Muscle layer of colon (tissue), 2 donors: ENCODE results near the gene TSPAN9.

Experiments used
- H3K27ac ChIP-seq: one replicate; pipeline ENCODE4 v1.7.0; 2013; ENCODE audit warnings: low read depth, mild to moderate bottlenecking, low read length, moderate library complexity
- H3K27me3 ChIP-seq, 2 donors: one replicate each; pipeline ENCODE4 v1.7.0; 2013; ENCODE audit warnings: low read length in 2 of 2, mild to moderate bottlenecking in 2 of 2; ENCODE audit not compliant: insufficient read depth in 2 of 2, control insufficient read depth in 1 of 2
- H3K36me3 ChIP-seq: one replicate; pipeline ENCODE4 v1.7.0; 2013; ENCODE audit warnings: mild to moderate bottlenecking, low read length; ENCODE audit not compliant: insufficient read depth
- H3K4me1 ChIP-seq: one replicate; pipeline ENCODE4 v1.7.0; 2013; ENCODE audit warnings: mild to moderate bottlenecking, low read length; ENCODE audit not compliant: insufficient read depth
- H3K4me3 ChIP-seq, 2 donors: one replicate each; pipeline ENCODE4 v1.7.0; 2013; ENCODE audit warnings: low read length in 2 of 2, low read depth in 1 of 2, mild to moderate bottlenecking in 1 of 2, moderate library complexity in 1 of 2
- H3K9ac ChIP-seq: one replicate; pipeline ENCODE4 v1.7.0; 2013; ENCODE audit warnings: low read length
- H3K9me3 ChIP-seq: one replicate; pipeline ENCODE4 v1.7.0; 2013; ENCODE audit warnings: mild to moderate bottlenecking, low read length
- donor health status: abdominal sarcoma.
- donor health status: Adenocarcinoma of cecum.

TSPAN9 gene

GRCh38 chr12:3152011-3152511 is 74.9 kb downstream of the TSPAN9 start:
- Histone ChIP-seq H3K27me3 (no peaks in the 10 kb centered on the region), H3K4me1 (peaks cover 25% of the 10 kb centered on the region), H3K9ac (no peak overlapping the region), H3K9me3 (no peaks in the 10 kb centered on the region), H3K27ac (no peak overlapping the region), H3K4me3 (no peak overlapping the region), H3K36me3 (no peaks in the 10 kb centered on the region)

GRCh38 chr12:3152892-3153291 is 75.7 kb downstream of the TSPAN9 start:
- Histone ChIP-seq H3K27ac (no peak overlapping the region), H3K4me1 (peaks cover 25% of the 10 kb centered on the region), H3K9ac (no peak overlapping the region)

GRCh38 chr12:3154006-3154405 is 76.8 kb downstream of the TSPAN9 start:
- Histone ChIP-seq H3K4me1 (peaks cover 21% of the 10 kb centered on the region), H3K27me3 (no peaks in the 10 kb centered on the region), H3K9ac (no peak overlapping the region), H3K36me3 (no peaks in the 10 kb centered on the region), H3K4me3 (no peak overlapping the region), H3K27ac (no peak overlapping the region), H3K9me3 (no peaks in the 10 kb centered on the region)

More at GRCh38 chr12:3152892-3153291, 75.7 kb downstream of the TSPAN9 start:
- no peaks in the 10 kb centered on the region for H3K9me3 ChIP-seq
- no peak overlapping the region for H3K4me3 ChIP-seq
- no peaks in the 10 kb centered on the region for H3K27me3 ChIP-seq
- H3K36me3 ChIP-seq: no peaks in the 10 kb centered on the region

DNA sequence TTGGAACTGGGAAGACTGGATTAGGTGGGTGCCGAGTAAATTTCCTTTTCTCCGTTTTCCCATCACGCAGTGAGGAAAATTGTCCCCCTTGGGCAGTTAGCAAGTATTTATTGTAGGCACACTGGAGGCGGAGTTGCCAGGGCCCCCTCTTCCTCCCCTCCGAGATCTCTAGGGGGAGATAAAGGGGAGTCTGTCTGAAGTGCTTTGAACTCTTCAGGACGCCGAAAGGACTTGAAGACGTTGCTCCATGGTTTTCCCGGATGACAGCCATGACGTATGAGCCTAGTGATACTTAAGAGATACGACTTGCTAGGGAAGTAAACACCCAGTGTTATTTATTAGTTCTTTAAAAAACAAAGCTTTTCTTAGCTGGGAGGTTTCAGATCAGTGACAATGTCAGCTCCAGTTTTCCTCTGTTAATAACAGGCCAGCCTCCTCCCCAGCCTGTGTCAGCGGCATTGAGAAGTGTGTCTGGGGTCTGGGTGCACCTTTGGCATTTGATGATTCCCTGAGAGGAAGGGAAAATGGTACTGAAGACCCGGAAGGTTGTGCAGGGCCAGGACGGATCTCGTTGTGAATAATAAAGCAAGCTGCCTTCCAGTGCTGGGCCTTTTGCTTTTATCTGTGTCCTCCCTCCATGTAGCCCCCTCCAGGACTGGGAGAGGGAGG is 78.7 kb downstream of the TSPAN9 start:
- Histone ChIP-seq H3K36me3 (no peaks in the 10 kb centered on the region), H3K9me3 (no peaks in the 10 kb centered on the region), H3K4me3 (no peak overlapping the region), H3K9ac (no peak overlapping the region), H3K27ac (no peak overlapping the region), H3K27me3 (no peaks in the 10 kb centered on the region), H3K4me1 (peaks cover 11% of the 10 kb centered on the region)

GRCh38 chr12:3157581-3158323 is 80.6 kb downstream of the TSPAN9 start:
- Histone ChIP-seq H3K27ac (no peak overlapping the region), H3K27me3 (no peaks in the 10 kb centered on the region), H3K9me3 (no peaks in the 10 kb centered on the region), H3K36me3 (no peaks in the 10 kb centered on the region), H3K4me3 (no peak overlapping the region), H3K4me1 (peaks cover 5% of the 10 kb centered on the region), H3K9ac (no peak overlapping the region)

- no peaks in the 10 kb centered on the region for H3K9me3 ChIP-seq
- no peak overlapping the region for H3K4me3 ChIP-seq
- H3K27ac ChIP-seq: peak overlapping the region; percentile 63
- H3K36me3 ChIP-seq: no peaks in the 10 kb centered on the region
- no peak overlapping the region for H3K9ac ChIP-seq
- no peaks in the 10 kb centered on the region for H3K27me3 ChIP-seq
- H3K4me1 ChIP-seq: peaks cover 5% of the 10 kb centered on the region
Measured at GRCh38 chr12:3158851-3159465, 81.8 kb downstream of the TSPAN9 start.

DNA sequence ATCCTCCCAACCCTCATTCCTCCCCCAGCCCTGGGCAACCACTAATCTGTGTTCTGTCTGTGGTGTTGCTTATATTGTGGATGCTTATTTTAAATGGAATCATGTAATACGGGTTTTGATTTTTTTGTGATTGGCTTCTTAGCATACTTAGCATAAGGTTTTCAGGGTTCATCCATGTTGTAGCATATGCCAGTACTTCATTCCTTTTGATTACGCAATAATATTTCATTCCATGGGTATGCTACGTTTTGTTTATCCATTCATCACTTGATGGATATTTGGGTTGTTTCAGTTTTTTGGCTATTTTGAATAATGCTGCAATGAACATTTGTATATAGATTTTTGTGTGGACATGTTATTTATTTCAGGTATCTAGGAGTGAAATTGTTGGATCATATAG is 82.9 kb downstream of the TSPAN9 start:
- Histone ChIP-seq H3K4me1 (peaks cover 5% of the 10 kb centered on the region), H3K4me3 (no peak overlapping the region)

DNA sequence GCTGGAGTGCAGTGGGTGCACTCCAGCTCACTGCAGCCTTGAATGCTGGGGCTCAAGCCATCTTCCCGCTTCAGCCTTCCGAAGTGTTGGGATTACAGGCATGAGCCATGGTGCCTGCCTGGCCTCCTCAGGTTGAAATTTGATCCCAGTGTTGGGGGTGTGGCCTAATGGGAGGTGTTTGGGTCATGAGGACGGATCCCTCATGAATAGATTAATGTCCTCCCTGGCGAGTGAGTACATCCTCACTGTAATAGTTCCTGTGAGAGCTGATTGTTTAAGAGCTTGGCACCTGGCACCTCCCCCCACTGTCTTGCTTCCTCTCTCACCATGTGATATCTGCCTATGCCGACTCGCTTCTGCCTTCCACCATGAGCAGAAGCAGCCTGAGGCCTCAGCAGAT is 84.7 kb downstream of the TSPAN9 start:
- Histone ChIP-seq H3K27ac (no peak overlapping the region), H3K4me1 (peaks cover 5% of the 10 kb centered on the region), H3K9ac (no peak overlapping the region), H3K27me3 (no peaks in the 10 kb centered on the region), H3K9me3 (no peaks in the 10 kb centered on the region), H3K36me3 (no peaks in the 10 kb centered on the region), H3K4me3 (no peak overlapping the region)

More for the DNA sequence above, 82.9 kb downstream of the TSPAN9 start:
- no peak overlapping the region for H3K9ac ChIP-seq
- H3K36me3 ChIP-seq: no peaks in the 10 kb centered on the region
- H3K27me3 ChIP-seq: no peaks in the 10 kb centered on the region
- H3K27ac ChIP-seq: no peak overlapping the region
- H3K9me3 ChIP-seq: no peaks in the 10 kb centered on the region

- Histone ChIP-seq H3K4me3 (no peak overlapping the region), H3K9me3 (no peaks in the 10 kb centered on the region), H3K4me1 (peaks cover 7% of the 10 kb centered on the region), H3K27me3 (no peaks in the 10 kb centered on the region), H3K9ac (no peak overlapping the region), H3K27ac (no peak overlapping the region), H3K36me3 (no peaks in the 10 kb centered on the region)
Measured at GRCh38 chr12:3164454-3165077, 87.4 kb downstream of the TSPAN9 start.

DNA sequence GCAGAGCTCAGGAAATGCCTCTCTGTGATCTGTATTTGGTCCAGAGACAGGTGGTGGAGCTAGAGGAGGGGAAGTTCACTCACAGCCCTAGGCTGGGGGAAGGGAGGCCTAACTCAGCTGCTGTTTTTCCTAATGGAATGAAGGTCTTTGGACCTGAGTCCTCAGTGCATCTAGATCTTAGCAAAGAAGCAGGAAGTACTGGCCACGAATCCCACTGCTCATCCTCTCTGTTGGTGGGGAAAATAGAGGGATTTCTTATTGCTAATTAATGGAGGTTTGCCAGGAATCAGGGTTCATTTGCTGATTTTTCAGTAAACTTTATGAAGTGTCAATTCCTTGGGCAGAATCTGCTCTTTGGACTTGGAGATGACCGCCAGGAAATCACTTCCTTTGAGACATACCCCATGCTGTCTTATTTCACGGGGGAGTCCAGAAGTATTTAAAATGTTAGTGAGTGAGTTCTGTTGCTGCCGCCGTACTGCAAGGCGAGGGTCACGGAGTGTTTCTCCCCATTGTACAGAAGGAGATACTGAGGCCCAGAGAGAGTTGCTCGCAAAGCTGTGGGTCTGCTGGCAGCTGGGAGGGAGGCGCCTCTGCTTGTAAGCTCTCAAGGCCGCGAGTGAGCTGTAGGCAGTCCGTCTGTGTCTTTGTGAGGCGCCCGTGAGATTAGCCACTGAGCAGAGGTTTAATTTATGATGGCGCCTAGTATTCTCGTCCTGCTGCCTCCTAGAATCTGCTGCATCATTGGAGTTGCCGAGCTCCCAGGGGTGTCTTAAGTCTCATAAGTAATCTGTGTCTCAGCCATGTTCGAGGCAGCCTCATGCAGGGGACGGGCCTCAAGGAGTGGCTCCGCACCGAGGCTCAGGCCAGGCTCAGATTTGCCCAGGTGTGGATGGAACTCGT is 88.2 kb downstream of the TSPAN9 start:
- Histone ChIP-seq H3K4me1 (peaks cover 7% of the 10 kb centered on the region), H3K27ac (no peak overlapping the region), H3K36me3 (no peaks in the 10 kb centered on the region), H3K9me3 (no peaks in the 10 kb centered on the region), H3K4me3 (no peak overlapping the region), H3K9ac (no peak overlapping the region), H3K27me3 (no peaks in the 10 kb centered on the region)
